Hematopoietic multipotent progenitor cell treated with erythropoietin and hydrocortisone succinate and interleukin-3 and kit ligand, for 8 days (in vitro differentiated cells): ENCODE measurements around the gene CDC25C.
"Not testable (repeated sequence)": the region's sequence is repeated elsewhere in the genome, so short reads cannot be mapped to it uniquely, and the experiment has no call there.

Experiments used
- DNase-seq: peaks from one replicate; pipeline ENCODE4 v3.0.0-alpha.2; 2015

CDC25C gene

GRCh38 chr5:138274189-138274853 is 57.3 kb downstream of the CDC25C start, which contains the start of gene GFRA3:
Gene GFRA3, minus strand, starts transcription at chr5:138274621. Its CDS starts 197 bp downstream, at chr5:138274424.
- no peak for DNase-seq

GRCh38 chr5:138273834-138274188 is 57.8 kb downstream of the CDC25C start:
- DNase-seq, result no peak

- DNase-seq, result no peak
These were observed 58.9 kb downstream of the CDC25C start for GRCh38 chr5:138272681-138273080.

GRCh38 chr5:138271281-138271680 is 60.3 kb downstream of the CDC25C start:
- DNase-seq, result no peak

- no peak for DNase-seq
These were observed 67.4 kb downstream of the CDC25C start for GRCh38 chr5:138264183-138264582.

GRCh38 chr5:138263581-138263980 is 68.0 kb downstream of the CDC25C start:
- no peak for DNase-seq

- no peak for DNase-seq
These were observed 72.8 kb downstream of the CDC25C start for GRCh38 chr5:138258704-138259292.

GRCh38 chr5:138257583-138257982 is 74.0 kb downstream of the CDC25C start:
- no peak for DNase-seq

- no peak for DNase-seq
These were observed 78.7 kb downstream of the CDC25C start for GRCh38 chr5:138252944-138253343.

- not testable (repeated sequence) for DNase-seq
These were observed 83.8 kb downstream of the CDC25C start for GRCh38 chr5:138247800-138248199.

- no peak for DNase-seq
These were observed 84.8 kb downstream of the CDC25C start for GRCh38 chr5:138246822-138247221.

GRCh38 chr5:138246334-138246733 is 85.3 kb downstream of the CDC25C start:
- DNase-seq, result no peak

- no peak for DNase-seq
These were observed 85.9 kb downstream of the CDC25C start for GRCh38 chr5:138245717-138246116.

GRCh38 chr5:138243794-138244193 is 87.8 kb downstream of the CDC25C start:
- DNase-seq, result no peak

- DNase-seq, result peak; percentile 15
These were observed 89.7 kb downstream of the CDC25C start for GRCh38 chr5:138241688-138242571.

- DNase-seq, result peak; percentile 26
These were observed 90.8 kb downstream of the CDC25C start for GRCh38 chr5:138240650-138241385.

- no peak for DNase-seq
These were observed 93.6 kb downstream of the CDC25C start for GRCh38 chr5:138238034-138238433.
